ENCODE results near the gene CHRNB4. TPM values are rescaled to one million over a fixed set of nuclear protein-coding genes. Genes with fewer than 3 reads are reported as not detected.

Gene CHRNB4
- total RNA-seq, 1 donor from 2014 or later, result not detected

DNA sequence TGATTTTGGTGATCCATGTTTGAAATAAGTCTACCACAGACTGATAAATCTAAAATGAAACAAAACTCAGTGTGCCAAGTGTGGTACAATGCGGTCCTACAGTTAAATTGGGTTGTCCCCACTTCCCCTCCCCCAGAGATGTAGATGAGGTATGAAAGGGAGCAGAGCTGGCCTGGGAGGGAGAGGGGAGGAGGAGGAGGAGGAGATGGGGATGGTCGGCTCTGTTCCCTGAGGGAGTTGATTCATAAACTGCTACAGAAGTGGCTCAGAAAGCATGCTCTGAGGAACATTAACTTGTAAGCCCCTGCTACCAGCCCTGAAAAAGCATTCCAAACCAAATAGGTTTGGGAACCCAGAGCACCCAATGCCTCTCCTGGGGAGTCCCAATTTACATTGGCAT, 28.0 kb upstream of the CHRNB4 start:
- DNase-seq (ENCODE audit: low read depth in 2 of 2), result no peak

DNA sequence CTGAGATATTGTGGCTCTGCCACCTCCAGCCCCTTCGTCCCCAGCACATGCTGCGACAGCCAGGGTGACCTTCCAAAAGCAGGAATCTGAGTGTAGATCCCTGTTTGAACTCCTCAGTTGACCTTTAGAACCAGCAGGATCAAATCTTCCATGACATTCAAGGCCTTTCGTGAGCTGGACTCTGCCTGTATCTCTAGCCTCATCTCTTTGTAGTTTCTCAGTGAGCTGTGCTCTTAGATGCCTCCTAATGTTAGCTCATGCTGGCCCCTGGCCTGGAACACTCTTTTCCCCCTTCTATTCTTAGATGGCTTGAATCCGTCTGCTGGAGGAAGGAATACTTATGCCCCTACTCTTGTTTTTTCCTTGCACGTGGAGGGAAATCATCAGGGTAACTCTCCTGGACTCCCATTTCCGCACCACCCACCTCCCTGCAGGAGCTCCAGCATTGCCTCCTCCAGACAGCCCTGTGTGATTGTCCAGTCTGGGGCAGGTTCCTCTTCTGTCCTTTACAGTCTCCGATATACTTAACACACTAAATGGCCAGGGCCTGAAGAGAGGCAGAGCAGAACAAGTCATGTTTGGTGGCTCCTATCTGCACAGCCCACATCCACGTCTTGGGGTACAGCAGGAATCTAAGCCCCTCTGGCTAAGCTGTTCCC, 26.7 kb upstream of the CHRNB4 start:
- no peak for DNase-seq (ENCODE audit: low read depth in 2 of 2)

DNA sequence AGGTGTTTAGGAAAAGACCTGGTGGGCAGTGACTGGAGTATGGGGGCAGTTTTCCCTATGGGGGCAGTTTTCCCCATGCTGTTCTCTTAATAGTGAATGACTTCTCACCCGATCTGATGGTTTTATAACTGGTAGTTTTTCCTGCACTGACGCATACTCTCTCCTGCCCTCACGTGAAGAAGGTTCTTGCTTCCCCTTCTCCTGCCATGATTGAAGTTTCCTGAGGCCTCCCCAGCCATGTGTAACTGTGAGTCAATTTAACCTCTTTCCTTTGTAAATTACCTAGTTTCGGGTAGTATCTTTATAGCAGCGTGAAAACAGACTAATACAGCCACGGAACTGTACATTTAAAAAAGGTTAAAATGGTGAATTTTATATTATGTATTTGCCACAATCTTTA, 25.0 kb upstream of the CHRNB4 start:
- no peak for DNase-seq (ENCODE audit: low read depth in 2 of 2)

DNA sequence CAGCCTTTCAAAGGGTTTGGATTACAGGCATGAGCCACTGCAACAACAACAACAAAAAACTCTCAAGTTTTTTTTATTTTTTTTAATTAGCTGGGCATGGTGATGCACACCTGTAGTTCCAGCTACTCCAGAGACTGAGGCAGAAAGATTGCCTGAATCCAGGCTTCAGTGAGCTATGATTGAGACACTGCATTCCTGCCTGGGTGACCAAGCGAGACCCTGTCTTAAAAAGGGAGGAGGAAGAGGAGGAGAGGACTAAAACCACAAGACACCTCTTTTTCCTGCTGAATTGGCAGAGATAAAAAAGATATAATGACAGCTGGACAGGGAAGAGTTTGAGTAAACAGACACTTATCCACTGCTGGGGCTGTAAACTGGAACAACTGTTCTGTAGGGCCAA, 22.7 kb upstream of the CHRNB4 start:
- no peak for DNase-seq (ENCODE audit: low read depth in 2 of 2)

DNA sequence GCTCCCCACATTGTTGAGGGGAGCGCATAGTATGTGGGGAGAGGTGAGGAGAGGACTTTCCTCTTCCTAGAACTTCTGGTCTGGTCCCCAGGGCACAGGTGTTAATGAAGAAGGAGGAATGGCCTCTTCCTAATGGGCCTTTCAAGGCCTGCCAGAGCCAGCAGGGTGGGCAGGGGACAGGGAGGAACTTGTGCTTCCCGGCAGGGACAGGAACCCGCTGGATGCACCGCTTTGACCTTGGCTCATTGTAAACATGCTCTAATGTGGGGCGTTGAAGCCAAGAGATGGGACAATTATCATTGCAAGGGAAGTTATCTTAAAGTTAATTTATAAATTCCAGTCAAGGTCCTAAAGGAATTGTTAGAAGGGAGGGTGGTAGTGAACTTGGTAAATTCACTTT, 21.0 kb upstream of the CHRNB4 start:
- DNase-seq (ENCODE audit: low read depth in 2 of 2), result peak in 1 of 2 donors; percentile 31

DNA sequence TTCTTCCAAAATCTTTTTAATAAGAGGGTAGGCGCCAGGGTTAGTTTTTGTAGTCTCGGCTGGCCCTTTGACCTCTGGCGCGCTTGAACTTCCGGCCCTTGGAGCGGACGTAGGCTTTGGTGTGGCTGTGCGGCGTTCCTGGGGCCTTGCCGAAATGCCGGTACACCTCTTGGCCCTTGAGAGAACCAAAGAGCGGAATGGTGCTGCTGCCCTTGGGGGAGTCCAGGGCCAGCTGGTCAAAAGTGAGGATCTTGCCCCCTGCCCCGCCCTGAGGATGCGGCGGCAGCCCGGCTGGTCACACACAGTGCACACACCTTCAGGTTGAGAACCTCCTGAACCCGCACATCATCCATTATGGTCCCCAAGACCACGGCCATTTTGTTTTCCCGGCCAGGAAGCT, 20.0 kb upstream of the CHRNB4 start:
- no peak for DNase-seq (ENCODE audit: low read depth in 2 of 2)

DNA sequence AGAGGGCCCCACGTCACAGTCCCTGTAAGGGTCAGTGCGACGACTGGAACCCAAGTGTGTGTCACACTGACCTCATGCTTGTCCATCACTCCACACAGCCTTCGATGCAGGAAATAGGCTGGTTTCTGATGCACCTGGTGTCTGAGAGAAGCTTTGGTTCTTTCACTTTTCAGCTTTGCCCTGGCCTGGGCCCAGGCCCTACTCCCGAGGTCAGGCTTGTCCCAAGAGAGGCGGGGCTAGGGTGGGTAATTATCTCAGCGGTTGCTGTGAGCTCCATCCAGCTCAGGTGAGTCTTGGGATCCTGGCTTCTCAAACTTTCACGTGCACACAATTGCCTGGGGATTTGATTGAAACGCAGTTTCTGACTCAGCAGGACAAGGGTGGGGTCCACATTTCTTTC, 19.6 kb upstream of the CHRNB4 start:
- DNase-seq (ENCODE audit: low read depth in 2 of 2), result no peak

DNA sequence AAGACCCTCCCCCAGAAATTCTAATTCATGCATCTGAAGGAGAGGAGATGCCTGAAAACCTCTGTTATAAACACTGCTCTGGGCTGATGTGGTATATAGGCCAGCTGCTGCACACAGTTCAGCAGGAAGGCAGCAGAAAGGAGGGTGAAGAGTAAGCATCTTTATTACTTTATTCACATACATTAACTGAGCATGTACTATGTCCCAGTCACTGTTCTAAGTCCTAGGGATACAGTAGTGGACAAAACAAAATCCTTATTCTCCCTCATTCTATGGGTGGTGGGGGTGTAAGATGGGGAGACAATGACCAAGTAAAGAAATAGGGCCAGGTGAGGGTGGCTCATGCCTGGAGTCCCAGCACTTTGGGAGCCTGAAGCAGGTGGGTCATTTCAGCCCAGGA, 17.8 kb upstream of the CHRNB4 start:
- DNase-seq (ENCODE audit: low read depth in 2 of 2), result no peak

DNA sequence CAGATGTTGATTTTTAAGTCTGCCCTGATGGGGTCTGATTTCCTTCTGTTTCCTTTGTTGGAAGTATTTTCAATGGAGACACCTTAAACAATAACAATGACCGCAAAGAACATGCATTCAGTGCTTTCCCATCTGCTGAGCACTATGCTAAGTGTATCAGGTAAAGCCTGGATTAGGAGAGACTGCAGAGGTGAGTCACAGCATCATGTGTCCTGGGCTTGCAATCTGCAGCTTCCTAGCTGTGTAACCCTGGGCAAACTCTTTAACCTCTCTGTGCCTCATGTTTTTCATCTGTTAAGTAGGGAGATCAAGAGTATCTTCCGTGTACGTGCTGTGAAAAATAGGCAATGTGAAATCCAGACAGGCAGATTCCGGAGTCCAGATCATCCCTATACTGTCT, 13.3 kb upstream of the CHRNB4 start:
- no peak for DNase-seq (ENCODE audit: low read depth in 2 of 2)

DNA sequence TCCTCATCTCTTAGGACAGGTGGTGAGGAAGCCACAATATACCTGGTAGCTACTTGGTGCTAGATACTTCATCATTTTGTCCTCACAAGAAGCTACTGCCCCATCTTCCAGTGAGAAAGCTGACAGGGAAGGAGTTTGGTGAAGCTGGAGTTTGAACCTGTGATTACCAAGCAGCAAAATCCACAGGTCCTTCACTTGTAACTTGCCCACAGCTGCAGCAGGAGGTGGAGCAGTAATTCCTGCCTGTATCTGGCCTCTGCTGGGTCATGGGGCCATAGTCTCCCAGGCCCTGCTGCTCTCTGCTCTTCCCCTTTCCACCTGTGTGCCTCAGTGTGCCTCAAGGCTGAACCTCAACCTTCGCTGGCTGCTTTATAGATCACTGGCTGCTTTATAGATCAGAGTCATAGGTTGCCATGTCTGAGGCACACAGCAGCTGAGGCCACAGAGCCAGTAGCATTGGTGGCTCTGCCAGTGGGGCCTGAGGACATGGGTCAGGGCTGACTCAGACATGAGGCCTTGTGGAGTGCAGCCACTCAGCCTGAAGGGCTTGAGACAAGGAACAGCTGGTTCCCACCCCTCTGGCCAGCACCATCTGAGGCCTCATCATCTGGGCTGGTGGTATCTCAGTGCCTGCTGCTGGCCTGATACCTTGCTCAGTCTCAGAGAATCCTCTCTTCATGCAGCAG, 11.1 kb upstream of the CHRNB4 start:
- DNase-seq (ENCODE audit: low read depth in 2 of 2), result no peak

DNA sequence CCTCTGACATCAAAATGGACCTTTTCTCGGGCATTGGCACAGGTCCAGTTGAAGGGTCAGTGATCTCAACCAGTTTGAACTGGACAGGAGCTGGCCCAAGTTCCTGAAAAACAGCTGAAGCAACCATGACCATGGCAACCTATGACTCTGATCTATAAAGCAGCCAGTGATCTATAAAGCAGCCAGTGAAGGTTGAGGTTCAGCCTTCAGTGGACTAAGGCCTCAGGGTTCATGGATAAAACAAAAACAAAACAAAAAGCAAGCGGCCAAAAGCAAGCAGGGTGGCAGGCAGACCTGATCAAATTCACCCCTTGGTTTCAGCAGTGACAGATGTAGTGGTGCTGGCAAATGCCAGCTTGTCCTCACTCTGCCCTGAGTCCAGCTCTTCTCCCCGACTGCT, 10.0 kb upstream of the CHRNB4 start:
- DNase-seq (ENCODE audit: low read depth in 2 of 2), result no peak

DNA sequence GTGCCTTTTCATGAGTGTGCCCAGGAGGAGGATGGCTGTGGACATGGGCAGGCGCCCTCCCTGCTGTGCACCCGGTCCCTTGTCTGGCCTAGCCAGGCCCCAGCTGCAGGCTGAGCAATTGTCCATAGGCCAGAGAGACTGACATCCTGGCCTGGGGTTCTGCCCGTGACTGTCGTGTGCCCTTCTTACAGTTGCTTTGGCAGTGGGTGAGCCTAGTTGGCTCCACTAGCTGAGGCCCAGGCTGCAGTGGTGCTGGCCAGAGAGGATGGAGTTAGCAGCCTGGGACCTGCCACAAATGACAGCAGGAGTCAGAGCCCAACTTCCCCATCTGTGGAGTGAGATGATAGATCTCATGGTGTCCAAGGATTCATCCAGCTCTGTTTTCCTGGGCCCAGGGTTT, 9.0 kb upstream of the CHRNB4 start:
- DNase-seq (ENCODE audit: low read depth in 2 of 2), result no peak

DNA sequence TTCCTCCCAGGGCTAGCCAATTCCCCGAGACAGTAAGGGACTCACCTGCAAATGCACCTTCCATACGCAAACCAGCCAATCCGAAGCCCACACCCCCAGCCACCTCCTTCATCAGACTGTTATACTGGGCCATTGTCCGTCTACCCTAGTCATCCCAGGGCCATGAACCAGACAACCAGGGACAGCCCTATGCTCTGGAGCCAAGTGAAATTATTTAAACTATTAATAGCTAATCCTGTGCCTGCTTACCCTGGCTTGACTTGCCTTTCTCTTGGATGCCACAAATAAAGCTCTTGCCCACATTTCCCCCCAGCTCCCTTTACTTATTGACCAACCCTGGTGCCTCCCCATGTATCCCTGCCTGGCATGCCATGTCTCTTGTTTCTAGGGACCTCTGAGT, 4.0 kb upstream of the CHRNB4 start:
- no peak for DNase-seq (ENCODE audit: low read depth in 2 of 2)

DNA sequence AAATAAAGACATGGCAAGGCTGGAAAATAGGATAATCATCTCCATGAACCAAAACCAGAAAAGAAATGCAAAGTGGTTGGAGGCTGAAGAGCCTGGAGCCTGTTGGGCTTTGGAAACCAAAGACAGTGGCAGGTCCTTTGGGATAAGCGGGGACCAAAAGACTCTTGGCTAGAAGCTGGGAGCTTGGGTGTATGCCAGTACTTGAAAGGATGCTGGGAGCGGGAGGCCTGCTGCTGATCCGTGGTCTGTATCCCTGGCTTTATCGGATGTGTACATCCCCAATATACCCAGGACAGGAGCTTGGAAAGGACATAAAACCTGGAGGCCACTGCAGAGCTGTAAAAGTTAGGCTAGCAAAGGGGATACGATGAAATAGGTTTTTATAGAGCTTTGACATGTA, 1.3 kb upstream of the CHRNB4 start:
- no peak for DNase-seq (ENCODE audit: low read depth in 2 of 2)

DNA sequence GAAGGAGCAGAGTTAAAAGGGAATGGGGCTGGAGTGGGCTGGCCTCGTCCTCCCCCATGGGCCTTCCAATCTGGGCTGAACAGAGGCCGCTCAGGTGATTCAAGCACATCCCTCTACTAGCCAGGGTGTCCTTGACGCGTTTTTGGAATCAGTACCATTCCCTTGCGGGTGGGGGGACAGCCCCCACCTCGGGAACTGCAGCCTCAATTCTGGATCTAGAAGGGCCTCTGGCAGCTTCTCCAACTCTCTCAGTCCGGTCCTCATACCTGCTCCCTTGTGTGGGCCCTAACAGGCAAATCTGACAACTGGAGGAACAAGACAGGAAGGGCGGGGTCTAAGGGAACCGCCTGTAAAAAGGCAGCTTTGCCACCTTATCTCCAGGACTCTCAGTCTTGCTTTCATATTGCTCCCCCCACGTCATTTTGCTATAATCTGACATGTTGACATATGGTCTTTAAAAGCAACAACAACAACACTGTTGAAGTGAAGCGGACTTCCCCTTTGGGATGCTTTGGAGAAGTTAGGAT, 802 bp upstream of the CHRNB4 start:
- DNase-seq (ENCODE audit: low read depth in 2 of 2), result no peak

DNA sequence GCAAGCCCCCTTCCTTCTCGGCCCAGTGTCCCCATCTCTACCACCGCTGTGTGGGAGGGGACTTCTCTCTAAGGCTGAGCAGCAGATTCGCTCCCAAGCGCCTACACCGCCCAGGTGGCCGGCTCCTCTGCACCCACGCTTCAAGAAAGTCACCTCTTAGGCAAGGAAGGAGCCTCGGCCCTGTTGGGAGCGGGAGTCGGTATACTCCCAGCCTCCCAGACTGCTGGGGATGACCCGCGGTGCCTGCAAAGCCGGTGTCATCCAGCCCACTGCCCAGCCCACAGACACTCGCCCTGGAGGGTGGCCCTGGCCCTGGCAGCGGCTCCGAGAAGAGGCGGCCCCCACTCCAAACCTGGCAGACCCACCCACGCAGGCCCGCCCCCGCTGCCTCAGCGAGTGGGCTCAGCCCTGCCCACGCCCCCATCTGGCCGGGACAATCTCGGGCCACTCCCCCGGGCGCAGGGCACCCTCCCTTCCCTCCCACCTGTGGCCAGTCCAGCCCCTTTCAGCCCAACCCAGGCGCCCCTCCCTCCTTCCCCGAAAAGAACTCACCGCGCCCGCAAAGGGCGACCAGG, 396 bp downstream of the CHRNB4 start:
- DNase-seq (ENCODE audit: low read depth in 2 of 2), result no peak

DNA sequence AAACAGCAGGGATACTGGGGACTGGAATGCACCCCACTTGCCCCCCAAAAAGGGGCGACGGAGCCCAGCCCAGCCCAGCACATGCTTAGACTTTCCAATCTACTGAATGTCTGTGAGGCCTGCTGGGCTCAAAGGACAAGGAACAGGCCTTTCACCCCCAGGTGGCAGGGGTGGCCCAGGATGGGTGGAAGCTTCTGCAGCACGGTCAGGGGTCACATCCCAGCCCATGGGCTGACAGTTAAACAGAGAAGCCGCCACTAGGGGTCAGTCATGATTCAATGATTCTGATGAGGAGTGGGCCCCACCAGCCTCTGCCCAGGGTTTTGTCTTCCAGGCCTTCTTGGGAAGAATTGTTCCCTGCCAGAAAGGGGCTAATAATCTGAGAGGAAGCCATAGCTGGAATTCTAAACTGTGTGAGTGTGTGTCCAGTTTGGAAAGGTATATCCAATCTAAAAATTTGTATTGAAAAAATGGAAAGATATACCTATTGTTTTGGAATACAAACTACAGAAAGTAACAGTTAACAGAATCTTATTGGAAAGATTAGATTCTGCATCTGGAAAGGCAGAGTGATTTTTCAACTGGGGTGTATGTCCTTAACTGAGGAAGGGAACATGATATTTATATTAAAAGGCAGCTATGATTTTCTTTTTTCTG, 2.2 kb downstream of the CHRNB4 start:
- peak; percentile 40 to 69 for DNase-seq (ENCODE audit: low read depth in 2 of 2)

DNA sequence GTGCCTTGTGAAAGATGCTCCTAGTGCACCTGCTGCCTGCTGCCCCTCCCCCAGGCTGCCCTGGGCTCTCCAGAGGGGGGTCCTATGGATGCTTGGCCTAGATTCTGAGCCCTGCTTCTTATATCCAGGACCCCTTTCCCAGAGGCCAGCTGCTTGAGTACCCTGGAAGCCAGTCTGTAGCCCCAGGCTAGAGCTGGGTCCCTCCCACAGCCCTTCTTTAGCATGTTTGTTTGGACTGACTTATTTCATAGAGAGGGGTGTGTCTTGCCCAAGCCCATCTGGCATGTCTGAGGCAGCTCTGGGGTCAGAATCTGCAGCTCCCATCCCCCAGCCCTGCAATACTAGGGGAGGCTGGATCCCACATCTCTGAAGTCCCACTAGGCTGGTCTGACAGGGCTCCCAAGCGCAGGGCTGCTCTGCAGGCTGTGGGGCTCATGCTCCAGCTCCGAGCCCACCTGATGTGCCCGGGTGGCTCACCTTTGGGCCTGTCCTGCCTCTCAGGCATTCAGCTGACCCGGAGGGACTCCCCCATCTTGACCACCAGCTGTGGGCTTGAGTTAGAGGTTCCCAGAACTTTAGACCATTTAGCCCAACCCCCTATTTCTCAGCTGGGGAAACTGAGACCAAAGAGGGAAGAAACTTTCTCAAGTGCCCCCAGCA, 3.1 kb downstream of the CHRNB4 start:
- DNase-seq (ENCODE audit: low read depth in 2 of 2), result no peak

DNA sequence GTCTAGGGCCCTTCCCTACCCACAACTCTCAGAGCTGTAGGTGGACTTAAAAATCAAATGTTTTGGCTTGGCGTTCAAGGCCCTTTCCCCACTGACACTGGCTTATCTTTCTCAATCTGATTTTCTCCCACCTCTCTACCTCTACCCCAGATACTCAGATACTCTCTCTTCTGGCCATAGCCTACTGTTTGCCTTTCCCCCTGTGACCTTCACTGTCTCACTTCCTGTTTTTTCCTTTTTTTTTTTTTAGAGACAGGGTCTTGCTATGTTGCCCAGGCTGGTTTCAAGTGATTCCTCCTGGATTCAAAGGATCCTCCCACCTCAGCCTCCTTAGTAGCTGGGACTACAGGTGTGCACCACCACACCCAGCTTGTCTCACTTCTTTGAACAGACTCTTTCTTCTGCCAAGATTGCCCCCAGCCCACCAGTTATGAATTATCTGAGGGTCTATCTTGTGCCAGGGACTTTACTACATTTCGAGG, 4.6 kb downstream of the CHRNB4 start:
- no peak for DNase-seq (ENCODE audit: low read depth in 2 of 2)

DNA sequence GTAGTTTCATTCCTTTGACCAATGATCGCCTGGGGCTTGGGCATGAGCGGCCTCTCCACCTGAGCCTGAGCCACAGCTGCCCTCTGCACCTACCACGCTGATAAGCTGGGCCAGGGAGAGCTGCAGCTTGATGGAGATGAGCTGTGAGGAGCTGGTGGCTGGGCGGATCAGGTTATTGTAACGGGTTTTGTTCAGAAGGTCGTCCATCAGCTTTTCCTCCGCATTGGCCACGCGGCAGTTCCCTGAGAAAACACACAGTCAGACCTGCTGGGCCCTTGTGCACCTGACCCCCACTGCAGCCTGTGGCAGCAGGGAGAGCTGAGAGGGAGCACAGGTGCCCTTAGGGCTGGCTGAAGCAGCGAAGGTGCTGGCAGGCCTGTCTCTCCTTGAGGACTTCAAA, 5.7 kb downstream of the CHRNB4 start:
- no peak for DNase-seq (ENCODE audit: low read depth in 2 of 2)

DNA sequence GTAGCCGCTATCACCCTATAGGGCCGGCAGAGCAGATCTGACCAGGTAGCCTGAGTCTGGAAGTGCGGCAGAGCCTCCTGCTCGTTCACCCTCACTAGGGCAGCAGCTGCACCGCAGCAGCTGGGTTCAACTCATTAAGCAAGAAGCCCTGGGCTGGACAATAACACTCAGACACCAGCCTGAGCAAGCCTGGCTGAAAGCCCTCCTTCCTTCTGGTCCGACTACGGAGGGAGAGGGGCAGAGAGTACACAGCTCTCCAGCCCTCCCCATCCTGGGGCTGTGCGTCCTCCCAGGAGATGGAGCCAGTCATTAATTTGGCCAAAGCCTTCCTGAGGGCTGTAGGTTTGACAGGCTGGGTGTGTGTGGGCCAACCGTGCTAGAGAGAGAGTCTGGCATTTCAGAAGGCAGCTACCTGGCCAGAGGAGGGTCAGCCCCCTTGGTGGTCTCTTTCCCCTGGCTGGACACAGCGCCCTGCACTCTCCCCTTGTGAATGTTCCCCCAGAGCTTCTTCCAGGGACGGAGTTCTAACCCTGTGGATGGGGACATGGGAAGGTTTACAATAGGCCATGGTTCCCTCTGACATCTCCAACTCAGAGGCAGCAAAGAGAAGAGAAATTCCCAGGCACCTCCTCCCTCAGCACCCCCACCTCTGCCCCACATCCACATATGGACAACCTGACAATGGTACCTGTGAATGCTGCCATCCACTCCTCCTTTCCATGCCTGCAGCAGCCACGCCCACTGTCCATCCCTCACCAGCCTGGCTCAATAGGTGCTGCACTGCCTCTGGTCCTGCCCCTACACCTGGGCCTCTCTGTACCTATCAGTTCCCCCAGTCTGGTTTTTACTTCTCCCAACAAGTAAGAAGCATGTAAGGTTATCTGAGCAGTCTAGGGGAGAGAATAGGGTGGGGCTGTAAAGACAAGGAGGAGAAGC, 6.5 kb downstream of the CHRNB4 start:
- no peak for DNase-seq (ENCODE audit: low read depth in 2 of 2)
